HCT116 (cell line): ENCODE data around the gene ZNF316. TPM values are rescaled to one million over a fixed set of nuclear protein-coding genes. Genes with fewer than 3 reads are reported as not detected.

Source experiments
- ATAC-seq: fragments of 200-7000 bp; cut with Tn5 transposase; 2 replicates; pipeline ENCODE4 v1.9.1; 2020; ENCODE audit warnings: mild to moderate bottlenecking, moderate library complexity
- Bru-seq: library from RNA; stranded (reverse); fragments of 400-500 nt; gene quantifications from one replicate; lab custom pipeline; 2021; lab: Mats Ljungman, UMichigan
- BruChase-seq, 2 experiments: library from RNA; stranded (reverse); fragments of 400-500 nt; gene quantifications; one replicate each; lab custom pipeline; 2021; lab: Mats Ljungman, UMichigan
- BruUV-seq: library from RNA; stranded (reverse); fragments of 400-500 nt; replicated peaks from 2 replicates; lab custom pipeline; 2021; lab: Mats Ljungman, UMichigan
- CTCF ChIA-PET: fragments of 300-600 bp; sonication (Branson Sonifier 250); formaldehyde crosslinking; loops from one replicate; lab custom pipeline; 2021; ENCODE audit warnings: antibody characterized with exemption; lab: Charles Lee
- POLR2A ChIA-PET: fragments of 300-600, 350-600 bp; sonication (Branson Sonifier 250); formaldehyde crosslinking; loops from one replicate; lab custom pipeline; 2021; ENCODE audit warnings: antibody characterized with exemption; lab: Charles Lee
- RAD21 ChIA-PET, 2 experiments: fragments of 300-600 bp; sonication (Branson Sonifier 250); formaldehyde crosslinking; loops; one replicate each; lab custom pipeline; 2023; ENCODE audit warnings: low total read pairs in 2 of 2; ENCODE audit not compliant: uncharacterized antibody in 2 of 2, unreplicated experiment in 2 of 2, low non-redundant PET in 1 of 2; lab: Charles Lee
- DNase-seq: peaks from one replicate; pipeline ENCODE4 v3.0.0-alpha.2; 2010; ENCODE audit warnings: low read depth, low spot score
- H2AFZ ChIP-seq: fragments of 200-600 bp; shearing (Covaris generic), sonication (generic); 2 replicates; pipeline ENCODE4 v1.6.1; 2017; ENCODE audit warnings: low read depth, mixed run types, mixed read lengths, antibody characterized with exemption, low read length; ENCODE audit not compliant: poor library complexity, severe bottlenecking
- H3K27ac ChIP-seq: 2 replicates; pipeline ENCODE4 v1.5.1; 2012; ENCODE audit warnings: low read depth, low read length
- H3K27me3 ChIP-seq: fragments of 200-600 bp; sonication (generic); 2 replicates; pipeline ENCODE4 v1.6.1; 2016; ENCODE audit warnings: mixed run types, low read length, mixed read lengths; ENCODE audit not compliant: insufficient read depth
- H3K36me3 ChIP-seq, 2 experiments: fragments of 200-500 bp in 1 of 2; fragments of 200-600 bp in 1 of 2; sonication (Bioruptor generic) in 1 of 2; sonication (generic) in 1 of 2; 2 replicates each; pipeline versions ENCODE4 v1.5.1 to v1.6.1; 2014 to 2016; ENCODE audit warnings: low read length in 2 of 2, inconsistent platforms in 1 of 2, mixed read lengths in 1 of 2, mixed run types in 1 of 2; ENCODE audit not compliant: insufficient read depth in 2 of 2, control insufficient read depth in 1 of 2
- H3K4me1 ChIP-seq, 2 experiments: fragments of 200-600 bp in 1 of 2; sonication (generic) in 1 of 2; 2 replicates each; pipeline versions ENCODE4 v1.5.1 to v1.6.1; 2012 to 2017; ENCODE audit warnings: low read length in 2 of 2, inconsistent platforms in 1 of 2, mild to moderate bottlenecking in 1 of 2, mixed read lengths in 1 of 2, mixed run types in 1 of 2, moderate library complexity in 1 of 2; ENCODE audit not compliant: insufficient read depth in 2 of 2, control insufficient read depth in 1 of 2
- H3K4me2 ChIP-seq: fragments of 200-600 bp; sonication (generic); 2 replicates; pipeline ENCODE4 v1.6.1; 2017; ENCODE audit warnings: mixed run types, low read length, mixed read lengths
- H3K4me3 ChIP-seq, 2 experiments: fragments of 200-600 bp in 1 of 2; sonication (generic) in 1 of 2; replicated peaks in 1 of 2; 2 replicates each; pipeline ENCODE4 v1.5.1; 2011 to 2016; ENCODE audit warnings: low read length in 2 of 2, control low read depth in 1 of 2, low read depth in 1 of 2, mild to moderate bottlenecking in 1 of 2, mixed read lengths in 1 of 2, mixed run types in 1 of 2
- H3K79me2 ChIP-seq: fragments of 200-600 bp; sonication (generic); 2 replicates; pipeline ENCODE4 v1.6.1; 2017; ENCODE audit warnings: mild to moderate bottlenecking, mixed run types, low read length, moderate library complexity, mixed read lengths; ENCODE audit not compliant: insufficient read depth
- H3K9ac ChIP-seq: fragments of 200-600 bp; sonication (generic); 2 replicates; pipeline ENCODE4 v1.6.1; 2016; ENCODE audit warnings: low read length, mixed read lengths
- H3K9me2 ChIP-seq: fragments of 200-600 bp; sonication (generic), shearing (Covaris generic); 2 replicates; pipeline ENCODE4 v1.6.1; 2017; ENCODE audit warnings: mixed run types, mild to moderate bottlenecking, moderate library complexity; ENCODE audit not compliant: insufficient read depth
- H3K9me3 ChIP-seq, 2 experiments: fragments of 200-500 bp in 1 of 2; fragments of 200-600 bp in 1 of 2; sonication (Bioruptor generic) in 1 of 2; sonication (generic) in 1 of 2; 2 replicates each; pipeline ENCODE4 v1.6.1; 2014 to 2017; ENCODE audit warnings: low read length in 2 of 2, mixed read lengths in 2 of 2, inconsistent platforms in 1 of 2, low read depth in 1 of 2, mild to moderate bottlenecking in 1 of 2, mixed run types in 1 of 2, moderate library complexity in 1 of 2; ENCODE audit not compliant: control insufficient read depth in 1 of 2, insufficient read depth in 1 of 2
- H4K20me1 ChIP-seq: fragments of 200-600 bp; sonication (generic), shearing (Covaris generic); 2 replicates; pipeline ENCODE4 v1.6.1; 2017; ENCODE audit warnings: mixed run types, mild to moderate bottlenecking, moderate library complexity; ENCODE audit not compliant: insufficient read depth
- CEBPB ChIP-seq: IDR thresholded peaks from 2 replicates; pipeline ENCODE4 v1.6.1; 2012; ENCODE audit warnings: low read depth
- ELF1 ChIP-seq: IDR thresholded peaks from 2 replicates; pipeline ENCODE4 v1.6.1; 2012; ENCODE audit warnings: low read depth, borderline replicate concordance
- EZH2 ChIP-seq: fragments of 200-600 bp; sonication (generic); IDR thresholded peaks from 2 replicates; pipeline ENCODE4 v1.6.1; 2017; ENCODE audit warnings: antibody characterized with exemption, mixed run types
- FOSL1 ChIP-seq: IDR thresholded peaks from 2 replicates; pipeline ENCODE4 v1.6.1; 2012; ENCODE audit warnings: low read depth
- JUND ChIP-seq: IDR thresholded peaks from 2 replicates; pipeline ENCODE4 v1.6.1; 2012
- POLR2AphosphoS5 ChIP-seq: IDR thresholded peaks from 2 replicates; pipeline ENCODE4 v1.6.1; 2011; ENCODE audit warnings: mild to moderate bottlenecking, low read depth, low read length, moderate library complexity
- RAD21 ChIP-seq: IDR thresholded peaks from 2 replicates; pipeline ENCODE4 v1.6.1; 2012; ENCODE audit warnings: low read depth, mild to moderate bottlenecking
- SIN3A ChIP-seq: IDR thresholded peaks from 2 replicates; pipeline ENCODE4 v1.6.1; 2012; ENCODE audit warnings: low read depth
- YY1 ChIP-seq: IDR thresholded peaks from 2 replicates; pipeline ENCODE4 v1.6.1; 2011; ENCODE audit warnings: low read length, low read depth, moderate library complexity, mild to moderate bottlenecking; ENCODE audit not compliant: insufficient replicate concordance; ENCODE audit errors: extremely low read depth
- ZFX ChIP-seq: fragments of 450-650 bp; IDR thresholded peaks from 2 replicates; pipeline ENCODE4 v1.6.1; 2017
- ZNF274 ChIP-seq: fragments of 200-500 bp; sonication (Bioruptor generic); IDR thresholded peaks from 2 replicates; pipeline ENCODE4 v1.6.1; 2014; ENCODE audit warnings: mild to moderate bottlenecking, low read depth, low read length, inconsistent platforms
- intact Hi-C: fragments of 100-400 bp; cut with micrococcal nuclease; formaldehyde crosslinking; loops from 2 replicates; pipeline ENCODE4 v1.10.0; 2022
- long read RNA-seq: library from polyadenylated mRNA; unstranded; transcript quantifications from one replicate; pipeline ENCODE4 v2.0.0, GENCODE V29; 2021; ENCODE audit not compliant: unreplicated experiment
- polyA plus RNA-seq: library from polyadenylated mRNA; unstranded; fragments of >200 nt; gene quantifications from 2 replicates; pipeline ENCODE4 v1.2.1, GENCODE V29; 2012; ENCODE audit warnings: missing spikeins
- total RNA-seq: library from RNA; stranded (reverse); gene quantifications from one replicate; pipeline ENCODE4 v1.2.1, GENCODE V29; 2021; ENCODE audit not compliant: unreplicated experiment
- TF ChIP-seq, protein P1 (sequence below): IDR thresholded peaks from 2 replicates; pipeline ENCODE4 v1.6.1; 2011; ENCODE audit warnings: mild to moderate bottlenecking, low read length, moderate library complexity; ENCODE audit not compliant: insufficient replicate concordance; ENCODE audit errors: extremely low read depth

Gene ZNF316
- total RNA-seq (25.0 TPM), Bru-seq, nascent RNA (percentile 58 among the genes with signal in this experiment), BruChase-seq, experiment 1, labeled RNA remaining after a 6-hour chase (percentile 72 among the genes with signal in this experiment), BruChase-seq, experiment 2, labeled RNA remaining after a 2-hour chase (percentile 75 among the genes with signal in this experiment)
- 13.3 and 14.2 TPM in 2 replicates for polyA plus RNA-seq
- long read RNA-seq, full-length matches to known transcripts, result 7 of 37 reads
- long read RNA-seq, partial matches to known transcripts, result 25 of 37 reads
- long read RNA-seq, other reads (novel, unspliced or antisense), result 5 of 37 reads

DNA sequence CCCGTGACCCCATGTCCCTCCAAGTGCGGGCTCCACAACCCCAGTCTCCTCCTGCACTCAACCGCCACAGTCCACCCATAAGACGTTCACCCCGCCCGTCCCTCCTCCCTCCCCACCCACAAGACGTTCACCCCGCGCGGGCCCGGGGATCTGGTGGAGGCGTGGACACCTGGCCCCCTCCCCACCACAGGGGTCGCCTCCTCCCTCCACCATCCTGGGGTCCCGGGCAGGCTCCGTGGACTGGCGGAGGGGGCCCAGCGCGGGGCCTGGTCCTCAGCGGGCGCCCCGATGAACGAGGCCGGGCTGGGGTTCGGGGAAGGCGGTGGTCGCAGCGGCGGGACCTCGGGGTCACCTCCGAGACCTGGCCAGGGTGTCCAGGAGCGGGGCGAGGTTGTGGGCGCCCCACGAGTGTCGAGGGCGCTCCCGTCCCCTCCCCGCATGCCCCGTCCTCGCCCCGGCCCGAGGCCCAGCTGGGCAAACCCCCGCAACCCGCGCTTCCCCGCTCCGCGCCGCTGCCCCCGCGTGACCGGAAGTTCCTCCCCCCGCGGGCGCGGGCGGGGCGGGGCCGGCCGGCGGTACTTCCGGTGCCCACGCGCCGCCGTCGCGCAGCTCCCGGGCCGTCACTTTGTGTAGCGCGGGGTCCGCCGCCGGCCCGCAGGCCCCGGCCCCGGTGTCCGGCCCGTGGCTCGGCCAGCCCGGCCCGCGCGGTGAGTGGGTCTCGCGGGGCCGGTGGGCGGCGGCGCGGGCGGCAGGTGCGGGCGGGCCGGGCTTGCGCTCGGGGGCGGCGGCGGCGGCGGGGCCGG is at the start of gene ZNF316:
TSS of gene ZNF316 (plus strand) at position 578 of the 803 bp plus-strand sequence. CDS start 5,092 bp downstream, outside the sequence.
- Histone ChIP-seq H2AFZ (no peak within 1 kb of the TSS), H3K9ac (peak within 1 kb of the TSS; percentile 74), H3K4me1 (peaks cover 2 to 17% of the 10 kb centered on the region in 2 experiments; a peak in 2 of 4 replicates), H4K20me1 (no peaks in the 10 kb centered on the region), H3K9me3 (no peaks in the 10 kb centered on the region), H3K4me2 (peak within 1 kb of the TSS; percentile 94), H3K4me3 (peak within 1 kb of the TSS; percentile 65 to 82), H3K79me2 (peaks cover 44% of the 10 kb centered on the region), H3K9me2 (no peaks in the 10 kb centered on the region), H3K27me3 (no peaks in the 10 kb centered on the region), H3K27ac (peak within 1 kb of the TSS; percentile 79), H3K36me3 (peaks cover 2 to 14% of the 10 kb centered on the region in 2 experiments; a peak in 2 of 4 replicates)
- intact Hi-C loops, result no loop called here
- ATAC-seq (peak; percentile 56), DNase-seq (no peak)
- BruUV-seq, result no TSS peak
- RAD21 ChIA-PET, result no interaction called here
- POLR2A ChIA-PET, result no interaction called here
- TF ChIP-seq ZFX (peak; percentile 43; the same call in 1 of the 2 replicates), SIN3A (0 out of 2 replicates have a peak, but pooled peaks have one; percentile 41), ELF1 (no peak), EZH2 (no peak), POLR2AphosphoS5 (peak; percentile 72), CEBPB (no peak)
- CTCF ChIA-PET, result no interaction called here

DNA sequence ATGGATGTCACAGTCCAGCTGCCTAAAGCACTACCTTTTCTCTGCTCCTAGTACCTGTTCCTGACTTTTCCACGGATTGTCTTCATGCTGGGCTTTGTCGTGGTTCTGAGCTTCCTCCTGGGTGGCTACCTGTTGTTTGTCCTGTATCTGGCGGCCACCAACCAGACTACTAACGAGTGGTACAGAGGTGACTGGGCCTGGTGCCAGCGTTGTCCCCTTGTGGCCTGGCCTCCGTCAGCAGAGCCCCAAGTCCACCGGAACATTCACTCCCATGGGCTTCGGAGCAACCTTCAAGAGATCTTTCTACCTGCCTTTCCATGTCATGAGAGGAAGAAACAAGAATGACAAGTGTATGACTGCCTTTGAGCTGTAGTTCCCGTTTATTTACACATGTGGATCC is 48.6 kb upstream of the ZNF316 start:
- H3K4me1 ChIP-seq, result peaks cover 9 to 17% of the 10 kb centered on the region in 2 experiments
- H3K9me2 ChIP-seq, result no peaks in the 10 kb centered on the region
- no peak overlapping the region for H3K9ac ChIP-seq
- ChIA-PET CTCF (no interaction called here), RAD21 (no interaction called here), POLR2A (no interaction called here)
- DNase-seq, result no peak
- no peak overlapping the region for H3K4me2 ChIP-seq
- no peaks in the 10 kb centered on the region for H3K27me3 ChIP-seq
- intact Hi-C loops, result loop anchor here (10.0 kb wide), 1 partner anchor 266 kb away; no protein-coding TSS in a partner anchor
- TF ChIP-seq ELF1, result no peak
- TF ChIP-seq FOSL1, result no peak
- TF ChIP-seq EZH2, result no peak
- no peak for TF ChIP-seq YY1
- TF ChIP-seq ZFX, result no peak
- no peak for TF ChIP-seq RAD21
- TF ChIP-seq JUND, result no peak
- TF ChIP-seq, protein P1, sequence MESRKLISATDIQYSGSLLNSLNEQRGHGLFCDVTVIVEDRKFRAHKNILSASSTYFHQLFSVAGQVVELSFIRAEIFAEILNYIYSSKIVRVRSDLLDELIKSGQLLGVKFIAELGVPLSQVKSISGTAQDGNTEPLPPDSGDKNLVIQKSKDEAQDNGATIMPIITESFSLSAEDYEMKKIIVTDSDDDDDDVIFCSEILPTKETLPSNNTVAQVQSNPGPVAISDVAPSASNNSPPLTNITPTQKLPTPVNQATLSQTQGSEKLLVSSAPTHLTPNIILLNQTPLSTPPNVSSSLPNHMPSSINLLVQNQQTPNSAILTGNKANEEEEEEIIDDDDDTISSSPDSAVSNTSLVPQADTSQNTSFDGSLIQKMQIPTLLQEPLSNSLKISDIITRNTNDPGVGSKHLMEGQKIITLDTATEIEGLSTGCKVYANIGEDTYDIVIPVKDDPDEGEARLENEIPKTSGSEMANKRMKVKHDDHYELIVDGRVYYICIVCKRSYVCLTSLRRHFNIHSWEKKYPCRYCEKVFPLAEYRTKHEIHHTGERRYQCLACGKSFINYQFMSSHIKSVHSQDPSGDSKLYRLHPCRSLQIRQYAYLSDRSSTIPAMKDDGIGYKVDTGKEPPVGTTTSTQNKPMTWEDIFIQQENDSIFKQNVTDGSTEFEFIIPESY, result no peak
- TF ChIP-seq ZNF274, result no peak
- no peak overlapping the region for H3K4me3 ChIP-seq
- no peak overlapping the region for H3K27ac ChIP-seq
- no peak overlapping the region for H2AFZ ChIP-seq
- BruUV-seq, result no TSS peak
- H4K20me1 ChIP-seq, result no peaks in the 10 kb centered on the region
- peaks cover 11 to 20% of the 10 kb centered on the region in 2 experiments; a peak in 3 of 4 replicates for H3K36me3 ChIP-seq
- no peaks in the 10 kb centered on the region for H3K9me3 ChIP-seq
- ATAC-seq, result no peak
- peaks cover 18% of the 10 kb centered on the region; the same call in 1 of the 2 replicates for H3K79me2 ChIP-seq
